ENCODE data around the gene GSG1L2. TPM values are rescaled to one million over a fixed set of nuclear protein-coding genes. Genes with fewer than 3 reads are reported as not detected.

GSG1L2 gene
- total RNA-seq, 4 donors from 2014 or later, result not detected

DNA sequence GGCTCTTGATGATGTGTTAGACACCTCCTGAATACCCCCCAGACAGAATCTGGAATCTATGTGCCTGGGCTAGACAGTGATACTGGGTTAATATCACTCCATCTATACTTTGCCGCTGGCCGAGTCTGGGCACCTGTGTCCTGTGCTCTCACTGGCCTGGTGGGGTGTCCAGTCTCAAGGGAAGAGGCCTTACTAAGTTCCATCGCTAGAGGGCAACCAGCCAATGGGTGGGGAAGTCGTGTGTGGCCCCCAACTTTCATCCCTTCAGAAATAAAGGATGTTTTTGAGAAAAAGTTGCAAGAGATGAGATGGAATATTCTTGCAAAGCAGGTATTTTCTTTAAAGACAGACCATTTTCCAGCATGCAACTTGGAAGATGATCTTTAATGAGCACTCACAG is 2.2 kb upstream of the GSG1L2 start:
- TF ChIP-seq, protein P1, sequence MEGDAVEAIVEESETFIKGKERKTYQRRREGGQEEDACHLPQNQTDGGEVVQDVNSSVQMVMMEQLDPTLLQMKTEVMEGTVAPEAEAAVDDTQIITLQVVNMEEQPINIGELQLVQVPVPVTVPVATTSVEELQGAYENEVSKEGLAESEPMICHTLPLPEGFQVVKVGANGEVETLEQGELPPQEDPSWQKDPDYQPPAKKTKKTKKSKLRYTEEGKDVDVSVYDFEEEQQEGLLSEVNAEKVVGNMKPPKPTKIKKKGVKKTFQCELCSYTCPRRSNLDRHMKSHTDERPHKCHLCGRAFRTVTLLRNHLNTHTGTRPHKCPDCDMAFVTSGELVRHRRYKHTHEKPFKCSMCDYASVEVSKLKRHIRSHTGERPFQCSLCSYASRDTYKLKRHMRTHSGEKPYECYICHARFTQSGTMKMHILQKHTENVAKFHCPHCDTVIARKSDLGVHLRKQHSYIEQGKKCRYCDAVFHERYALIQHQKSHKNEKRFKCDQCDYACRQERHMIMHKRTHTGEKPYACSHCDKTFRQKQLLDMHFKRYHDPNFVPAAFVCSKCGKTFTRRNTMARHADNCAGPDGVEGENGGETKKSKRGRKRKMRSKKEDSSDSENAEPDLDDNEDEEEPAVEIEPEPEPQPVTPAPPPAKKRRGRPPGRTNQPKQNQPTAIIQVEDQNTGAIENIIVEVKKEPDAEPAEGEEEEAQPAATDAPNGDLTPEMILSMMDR (IDR thresholded peaks at IDR 0.05), result no peak
- no peak for TF ChIP-seq POLR2A (IDR thresholded peaks at IDR 0.05)
- intact Hi-C loops (cut with DNase I; ENCODE audit: low total_unique reads), result no loop called here
- WGBS, 2 donors, result 52 to 62% methylated on average over 4 of the region's 4 CpGs
- H3K4me3 ChIP-seq (ENCODE audit: low read depth, poor library complexity, severe bottlenecking), result no peak overlapping the region
- no peak for DNase-seq (ENCODE audit: low spot score in 2 of 2)

DNA sequence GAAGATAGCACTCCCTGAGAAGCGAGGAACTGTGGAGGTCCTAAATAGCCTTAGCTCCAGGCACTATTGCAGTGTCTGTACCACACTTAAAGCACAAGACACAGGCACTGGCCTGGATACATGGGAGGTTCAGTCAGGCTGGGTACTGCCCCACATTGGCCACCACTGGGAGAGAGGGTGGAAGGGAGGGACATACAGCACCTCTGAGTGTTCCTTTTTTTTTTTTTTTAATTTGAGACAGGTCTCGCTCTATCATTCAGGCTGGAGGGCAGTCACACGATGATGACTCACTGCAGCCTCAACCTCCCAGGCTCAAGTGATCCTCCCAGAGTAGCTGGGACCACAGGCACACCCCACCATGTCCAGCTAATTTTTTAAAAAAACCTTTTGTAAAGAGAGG is 1.4 kb downstream of the GSG1L2 start:
- DNase-seq (ENCODE audit: low spot score in 2 of 2), result no peak
- H3K4me3 ChIP-seq (ENCODE audit: low read depth, poor library complexity, severe bottlenecking), result no peak overlapping the region
- no peak for TF ChIP-seq POLR2A (IDR thresholded peaks at IDR 0.05)
- TF ChIP-seq, protein P1 (IDR thresholded peaks at IDR 0.05), result no peak
- 63 to 81% methylated on average over 3 of the region's 3 CpGs for WGBS, 2 donors
- intact Hi-C loops (cut with DNase I; ENCODE audit: low total_unique reads), result no loop called here

DNA sequence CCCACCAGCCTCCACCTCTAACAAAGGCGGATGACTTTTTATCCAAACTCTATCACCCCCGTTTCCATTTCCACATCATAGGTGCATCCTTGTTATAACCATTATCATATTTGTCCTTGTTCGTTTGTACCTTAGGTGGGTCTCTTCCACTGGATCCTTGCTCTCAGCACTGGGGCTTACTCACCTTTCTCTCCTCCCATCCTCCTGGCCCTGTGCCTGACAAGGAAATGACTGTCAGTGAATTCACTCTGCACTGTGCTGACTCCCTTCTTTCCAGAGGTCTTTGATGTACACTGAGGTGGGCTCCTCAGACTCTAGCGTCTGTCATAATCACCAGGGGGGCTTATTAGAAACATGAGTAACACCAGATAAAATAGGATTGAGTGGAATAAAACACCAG is 3.1 kb downstream of the GSG1L2 start:
- intact Hi-C loops (cut with DNase I; ENCODE audit: low total_unique reads), result no loop called here
- H3K4me3 ChIP-seq (ENCODE audit: low read depth, poor library complexity, severe bottlenecking), result no peak overlapping the region
- TF ChIP-seq, protein P1 (IDR thresholded peaks at IDR 0.05), result no peak
- no peak for TF ChIP-seq POLR2A (IDR thresholded peaks at IDR 0.05)
- DNase-seq (ENCODE audit: low spot score in 2 of 2), result no peak
- 58 to 78% methylated on average over 4 of the region's 4 CpGs for WGBS, 2 donors

DNA sequence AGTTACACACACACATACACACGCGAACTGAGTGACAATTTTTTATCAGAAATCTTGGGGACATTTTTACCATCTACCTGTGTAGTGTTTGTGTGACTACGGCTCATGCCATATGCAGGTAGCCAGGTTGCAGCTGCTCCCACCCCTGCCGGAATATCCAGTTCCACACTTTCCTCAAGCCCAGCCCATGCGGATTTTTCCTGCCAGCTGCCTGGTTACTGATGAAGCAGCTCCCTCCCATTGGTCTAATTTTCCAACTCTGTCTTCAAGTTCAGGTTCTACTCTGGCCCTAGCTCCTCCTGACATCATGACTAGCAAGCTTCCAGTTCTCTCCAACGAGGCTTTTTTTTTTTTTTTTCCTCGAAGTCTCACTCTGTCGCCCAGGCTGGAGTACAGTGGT is 4.8 kb downstream of the GSG1L2 start:
- intact Hi-C loops (cut with DNase I; ENCODE audit: low total_unique reads), result no loop called here
- DNase-seq (ENCODE audit: low spot score in 2 of 2), result no peak
- H3K4me3 ChIP-seq (ENCODE audit: low read depth, poor library complexity, severe bottlenecking), result no peak overlapping the region
- WGBS, 2 donors, result 42 to 47% methylated on average over 8 of the region's 8 CpGs
- TF ChIP-seq, protein P1 (IDR thresholded peaks at IDR 0.05), result no peak
- no peak for TF ChIP-seq POLR2A (IDR thresholded peaks at IDR 0.05)

DNA sequence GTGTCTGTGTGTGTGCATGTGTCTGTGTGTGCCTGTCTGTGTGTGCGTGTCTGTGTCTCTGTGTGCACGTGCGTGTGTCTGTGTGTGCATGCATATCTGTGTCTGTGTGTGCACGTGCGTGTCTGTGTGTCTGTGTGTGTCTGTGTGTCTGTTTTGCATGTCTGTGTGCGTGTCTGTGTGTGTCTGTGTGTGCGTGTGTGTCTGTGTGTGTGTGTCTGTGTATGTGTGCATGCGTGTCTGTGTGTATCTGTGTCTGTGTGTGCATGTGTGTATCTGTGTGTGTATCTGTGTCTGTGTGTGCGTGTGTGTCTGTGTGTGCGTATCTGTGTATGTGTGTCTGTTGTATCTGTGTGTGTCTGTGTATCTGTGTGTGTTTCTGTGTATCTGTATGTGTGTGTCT is 5.4 kb downstream of the GSG1L2 start:
- 66 to 92% methylated on average over 6 to 10 of the region's 10 CpGs for WGBS, 2 donors
- DNase-seq (ENCODE audit: low spot score in 2 of 2), result no peak
- intact Hi-C loops (cut with DNase I; ENCODE audit: low total_unique reads), result no loop called here
- H3K4me3 ChIP-seq (ENCODE audit: low read depth, poor library complexity, severe bottlenecking), result no peak overlapping the region
- TF ChIP-seq, protein P1 (IDR thresholded peaks at IDR 0.05), result no peak
- no peak for TF ChIP-seq POLR2A (IDR thresholded peaks at IDR 0.05)

DNA sequence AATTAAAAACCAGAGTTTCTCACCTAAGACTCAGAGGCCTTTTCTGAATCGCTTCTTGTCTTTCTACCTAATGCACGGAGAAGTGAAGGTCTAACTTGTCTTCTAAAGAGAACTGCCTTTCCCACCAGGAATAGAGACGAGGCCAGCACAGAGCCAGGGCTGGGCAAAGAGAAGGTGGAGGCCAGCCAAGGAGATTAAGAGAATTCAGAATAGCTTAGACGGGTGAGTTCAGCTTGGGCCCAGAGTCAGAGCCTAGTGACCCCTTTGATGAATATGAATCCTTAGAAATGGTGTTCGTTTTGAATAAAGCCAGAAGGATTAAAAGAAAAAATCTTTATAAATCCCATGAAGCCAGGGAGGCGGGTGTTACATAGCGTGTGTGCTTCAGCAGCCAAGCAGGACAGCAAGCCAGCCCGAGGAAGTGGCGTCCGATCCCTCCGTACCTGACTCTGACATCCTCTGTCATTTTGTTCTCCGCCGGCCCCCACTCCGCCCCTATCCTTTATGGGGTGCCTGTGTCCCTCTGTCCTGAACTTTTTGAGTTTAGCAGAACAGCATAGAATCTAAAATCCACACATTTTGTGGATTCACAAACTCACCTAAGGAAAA is 7.4 kb downstream of the GSG1L2 start:
- intact Hi-C loops (cut with DNase I; ENCODE audit: low total_unique reads), result no loop called here
- WGBS, 2 donors, result 74 to 84% methylated on average over 14 of the region's 14 CpGs
- no peak for DNase-seq (ENCODE audit: low spot score in 2 of 2)
- no peak overlapping the region for H3K4me3 ChIP-seq (ENCODE audit: low read depth, poor library complexity, severe bottlenecking)
- TF ChIP-seq, protein P1 (IDR thresholded peaks at IDR 0.05), result no peak
- no peak for TF ChIP-seq POLR2A (IDR thresholded peaks at IDR 0.05)
